Fibroblast of upper back skin (primary cell): ENCODE data around the gene CEMP1.

Source experiments
- DNase-seq: peaks from one replicate; pipeline ENCODE4 v3.0.0-alpha.2; 2013

CEMP1 gene

GRCh38 chr16:2500430-2500917 lies 30.7 kb downstream of the CEMP1 start:
- DNase-seq: no peak

- DNase-seq: no peak
These were observed 31.2 kb downstream of the CEMP1 start for GRCh38 chr16:2499890-2500429.

- no peak for DNase-seq
These were observed 31.8 kb downstream of the CEMP1 start for GRCh38 chr16:2499454-2499853.

GRCh38 chr16:2498531-2499253 lies 32.5 kb downstream of the CEMP1 start:
- no peak for DNase-seq

- DNase-seq: no peak
These were observed 33.3 kb downstream of the CEMP1 start for GRCh38 chr16:2497695-2498484.

GRCh38 chr16:2497116-2497630 lies 34.0 kb downstream of the CEMP1 start:
- no peak for DNase-seq

GRCh38 chr16:2496223-2497115 lies 34.7 kb downstream of the CEMP1 start:
- DNase-seq: no peak

- no peak for DNase-seq
These were observed 36.2 kb downstream of the CEMP1 start for GRCh38 chr16:2495041-2495440.

- DNase-seq: no peak
These were observed 36.6 kb downstream of the CEMP1 start for GRCh38 chr16:2494616-2495015.

- DNase-seq: no peak
These were observed 37.6 kb downstream of the CEMP1 start for GRCh38 chr16:2493605-2494004.

GRCh38 chr16:2492292-2492691 lies 38.9 kb downstream of the CEMP1 start:
- DNase-seq: no peak

- DNase-seq: no peak
These were observed 40.8 kb downstream of the CEMP1 start for GRCh38 chr16:2490190-2491105.

GRCh38 chr16:2489581-2489980 lies 41.6 kb downstream of the CEMP1 start:
- DNase-seq: no peak

GRCh38 chr16:2487903-2488531 lies 43.2 kb downstream of the CEMP1 start:
- no peak for DNase-seq

GRCh38 chr16:2487517-2487842 lies 43.7 kb downstream of the CEMP1 start:
- no peak for DNase-seq

- DNase-seq: no peak
These were observed 44.3 kb downstream of the CEMP1 start for GRCh38 chr16:2486645-2487516.

GRCh38 chr16:2485811-2486507 lies 45.2 kb downstream of the CEMP1 start:
- DNase-seq: no peak

GRCh38 chr16:2484898-2485508 lies 46.2 kb downstream of the CEMP1 start:
- no peak for DNase-seq
